ENCODE results near the gene HRH1.

- TF ChIP-seq EZH2 (IDR thresholded peaks at IDR 0.05; ENCODE audit: borderline replicate concordance, control insufficient read depth, low read depth, low read length) (no peak), MTA2 (IDR thresholded peaks at IDR 0.05; ENCODE audit: low read depth) (no peak), YY1 (IDR thresholded peaks at IDR 0.05; ENCODE audit: low read depth, low read length) (no peak), RAD21 (IDR thresholded peaks at IDR 0.05; ENCODE audit: insufficient read depth, low read depth, low read length) (no peak), EGR1 (IDR thresholded peaks at IDR 0.05; ENCODE audit: borderline replicate concordance in 1 of 2, low read depth in 2 of 2, low read length in 2 of 2) (no peak), NRF1 (conservative IDR thresholded peaks at IDR 0.05; ENCODE audit: low read depth, low read length) (no peak), MTA3 (IDR thresholded peaks at IDR 0.05; ENCODE audit: borderline replicate concordance, low read length) (no peak), NFYB (IDR thresholded peaks at IDR 0.05; ENCODE audit: insufficient read depth, low read depth, low read length) (no peak), USF2 (IDR thresholded peaks at IDR 0.05; ENCODE audit: borderline replicate concordance, low read depth, low read length) (no peak), STAT1 (conservative IDR thresholded peaks at IDR 0.05) (no peak), MYC (IDR thresholded peaks at IDR 0.05; ENCODE audit: insufficient read depth, insufficient read length, insufficient replicate concordance, low read length, severe bottlenecking) (no peak)
- TF ChIP-seq, protein P1, sequence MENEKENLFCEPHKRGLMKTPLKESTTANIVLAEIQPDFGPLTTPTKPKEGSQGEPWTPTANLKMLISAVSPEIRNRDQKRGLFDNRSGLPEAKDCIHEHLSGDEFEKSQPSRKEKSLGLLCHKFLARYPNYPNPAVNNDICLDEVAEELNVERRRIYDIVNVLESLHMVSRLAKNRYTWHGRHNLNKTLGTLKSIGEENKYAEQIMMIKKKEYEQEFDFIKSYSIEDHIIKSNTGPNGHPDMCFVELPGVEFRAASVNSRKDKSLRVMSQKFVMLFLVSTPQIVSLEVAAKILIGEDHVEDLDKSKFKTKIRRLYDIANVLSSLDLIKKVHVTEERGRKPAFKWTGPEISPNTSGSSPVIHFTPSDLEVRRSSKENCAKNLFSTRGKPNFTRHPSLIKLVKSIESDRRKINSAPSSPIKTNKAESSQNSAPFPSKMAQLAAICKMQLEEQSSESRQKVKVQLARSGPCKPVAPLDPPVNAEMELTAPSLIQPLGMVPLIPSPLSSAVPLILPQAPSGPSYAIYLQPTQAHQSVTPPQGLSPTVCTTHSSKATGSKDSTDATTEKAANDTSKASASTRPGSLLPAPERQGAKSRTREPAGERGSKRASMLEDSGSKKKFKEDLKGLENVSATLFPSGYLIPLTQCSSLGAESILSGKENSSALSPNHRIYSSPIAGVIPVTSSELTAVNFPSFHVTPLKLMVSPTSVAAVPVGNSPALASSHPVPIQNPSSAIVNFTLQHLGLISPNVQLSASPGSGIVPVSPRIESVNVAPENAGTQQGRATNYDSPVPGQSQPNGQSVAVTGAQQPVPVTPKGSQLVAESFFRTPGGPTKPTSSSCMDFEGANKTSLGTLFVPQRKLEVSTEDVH (IDR thresholded peaks at IDR 0.05; ENCODE audit: low read depth, partially characterized antibody), result no peak
- TF ChIP-seq, protein P2, sequence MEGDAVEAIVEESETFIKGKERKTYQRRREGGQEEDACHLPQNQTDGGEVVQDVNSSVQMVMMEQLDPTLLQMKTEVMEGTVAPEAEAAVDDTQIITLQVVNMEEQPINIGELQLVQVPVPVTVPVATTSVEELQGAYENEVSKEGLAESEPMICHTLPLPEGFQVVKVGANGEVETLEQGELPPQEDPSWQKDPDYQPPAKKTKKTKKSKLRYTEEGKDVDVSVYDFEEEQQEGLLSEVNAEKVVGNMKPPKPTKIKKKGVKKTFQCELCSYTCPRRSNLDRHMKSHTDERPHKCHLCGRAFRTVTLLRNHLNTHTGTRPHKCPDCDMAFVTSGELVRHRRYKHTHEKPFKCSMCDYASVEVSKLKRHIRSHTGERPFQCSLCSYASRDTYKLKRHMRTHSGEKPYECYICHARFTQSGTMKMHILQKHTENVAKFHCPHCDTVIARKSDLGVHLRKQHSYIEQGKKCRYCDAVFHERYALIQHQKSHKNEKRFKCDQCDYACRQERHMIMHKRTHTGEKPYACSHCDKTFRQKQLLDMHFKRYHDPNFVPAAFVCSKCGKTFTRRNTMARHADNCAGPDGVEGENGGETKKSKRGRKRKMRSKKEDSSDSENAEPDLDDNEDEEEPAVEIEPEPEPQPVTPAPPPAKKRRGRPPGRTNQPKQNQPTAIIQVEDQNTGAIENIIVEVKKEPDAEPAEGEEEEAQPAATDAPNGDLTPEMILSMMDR (IDR thresholded peaks at IDR 0.05 in 2 of 3, conservative IDR thresholded peaks at IDR 0.05 in 1 of 3; ENCODE audit: control insufficient read depth in 2 of 3, extremely low read depth in 1 of 3, insufficient read depth in 1 of 3, low read depth in 3 of 3, low read length in 3 of 3), result no peak
- TF ChIP-seq, protein P3, sequence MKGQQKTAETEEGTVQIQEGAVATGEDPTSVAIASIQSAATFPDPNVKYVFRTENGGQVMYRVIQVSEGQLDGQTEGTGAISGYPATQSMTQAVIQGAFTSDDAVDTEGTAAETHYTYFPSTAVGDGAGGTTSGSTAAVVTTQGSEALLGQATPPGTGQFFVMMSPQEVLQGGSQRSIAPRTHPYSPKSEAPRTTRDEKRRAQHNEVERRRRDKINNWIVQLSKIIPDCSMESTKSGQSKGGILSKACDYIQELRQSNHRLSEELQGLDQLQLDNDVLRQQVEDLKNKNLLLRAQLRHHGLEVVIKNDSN (IDR thresholded peaks at IDR 0.05; ENCODE audit: borderline replicate concordance, extremely low read length, insufficient read depth, low read depth, low read length), result no peak
Measured at GRCh38 chr3:11245827-11246662, 91.8 kb downstream of the HRH1 start.
